Thyroid gland (tissue), 4 donors: Measurements from ENCODE around the gene TBC1D1. TPM values are rescaled to one million over a fixed set of nuclear protein-coding genes. Genes with fewer than 3 reads are reported as not detected.
A peak's percentile ranks its signal among the peaks of the same experiment; 100 is the strongest.
"Not testable (repeated sequence)": the region's sequence is repeated elsewhere in the genome, so short reads cannot be mapped to it uniquely, and the experiment has no call there.

Experiments
- DNase-seq, 2 donors: peaks; one replicate each; pipeline ENCODE4 v3.0.0-alpha.2; 2019
- H3K27ac ChIP-seq, 3 donors: fragments of 200-600 bp; sonication (generic); 1 replicate in 2 of 3; 2 replicates in 1 of 3; pipeline ENCODE4 v1.5.1; 2016 to 2019; ENCODE audit warnings: mild to moderate bottlenecking in 1 of 3, moderate library complexity in 1 of 3
- H3K27me3 ChIP-seq: fragments of 200-600 bp; sonication (generic); one replicate; pipeline ENCODE4 v1.5.1; 2019
- H3K36me3 ChIP-seq, 2 donors: fragments of 200-600 bp; sonication (generic); one replicate each; pipeline ENCODE4 v1.5.1; 2016 to 2019
- H3K4me1 ChIP-seq, 2 donors: fragments of 200-600 bp; sonication (generic); one replicate each; pipeline ENCODE4 v1.5.1; 2017 to 2019
- H3K4me3 ChIP-seq, 3 donors: fragments of 200-600 bp; sonication (generic); replicated peaks in 1 of 3; 1 replicate in 2 of 3; 2 replicates in 1 of 3; pipeline ENCODE4 v1.5.1; 2016; ENCODE audit warnings: mild to moderate bottlenecking in 1 of 3
- H3K9me3 ChIP-seq: fragments of 200-600 bp; sonication (generic); one replicate; pipeline ENCODE4 v1.5.1; 2017
- CTCF ChIP-seq, 6 experiments: fragments of 200-600 bp in 3 of 6; fragments of 450-650 bp in 3 of 6; sonication (generic) in 3 of 6; IDR thresholded peaks; one replicate each; pipeline ENCODE4 v1.5.1; 2016 to 2019; ENCODE audit warnings: antibody characterized with exemption in 6 of 6, mild to moderate bottlenecking in 2 of 6, inconsistent platforms in 1 of 6, moderate library complexity in 1 of 6
- POLR2A ChIP-seq, 2 donors: fragments of 450-650 bp; IDR thresholded peaks; one replicate each; pipeline ENCODE4 v1.6.1; 2017; ENCODE audit warnings: antibody characterized with exemption in 2 of 2, mild to moderate bottlenecking in 2 of 2, moderate library complexity in 1 of 2
- WGBS, 2 donors: methylation state at CpG; one replicate each; pipeline ENCODE4 v1.1.5; 2017; 5-methylcytosine and 5-hydroxymethylcytosine counted together
- intact Hi-C: fragments of 100-400 bp; cut with DNase I; formaldehyde crosslinking; loops from one replicate; pipeline ENCODE4 v1.15.1; 2023
- total RNA-seq, 4 donors: library from RNA; depleted of rRNA; stranded (reverse); fragments of >200 nt; gene quantifications; one replicate each; pipeline ENCODE4 v1.2.3, GENCODE V29; 2016

Gene TBC1D1
- total RNA-seq, 4 donors from 2014 or later = 192 to 284 (median 230) TPM

- intact Hi-C loops = loop anchor here (10.0 kb wide), 1 partner anchor 73 kb away; the partner anchor contains the start of gene TBC1D1
- Histone ChIP-seq H3K4me1 (peaks cover 14 to 36% of the 10 kb centered on the region in 2 donors), H3K4me3 (no peak overlapping the region)
Measured at GRCh38 chr4:37967736-37968135, 76.9 kb downstream of the TBC1D1 start.

DNA sequence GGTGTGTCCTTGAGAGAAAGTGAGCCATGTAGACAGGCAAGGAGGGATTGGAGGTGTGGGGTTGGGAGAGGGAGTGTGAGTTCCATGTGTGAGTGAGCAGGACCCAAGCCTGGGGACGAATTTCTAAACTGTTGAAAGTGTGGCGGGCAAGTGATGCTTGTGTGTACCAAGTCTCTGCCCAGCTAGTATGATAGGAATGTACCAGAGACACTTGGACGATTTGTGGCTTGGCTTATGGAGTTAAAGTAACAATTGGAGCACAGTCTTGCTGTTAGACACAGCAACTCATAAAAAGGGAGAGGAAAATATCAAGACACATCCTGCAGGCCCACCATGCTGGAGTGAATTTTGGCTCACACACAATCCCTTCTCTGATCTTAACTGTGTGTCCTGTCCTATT is 77.9 kb downstream of the TBC1D1 start:
- peaks cover 14 to 36% of the 10 kb centered on the region in 2 donors for H3K4me1 ChIP-seq

More at GRCh38 chr4:37967736-37968135, 76.9 kb downstream of the TBC1D1 start:
- Histone ChIP-seq H3K36me3 (no peaks in the 10 kb centered on the region), H3K27ac (peak overlapping the region in 2 of 3 donors; percentile 45 to 54), H3K9me3 (no peaks in the 10 kb centered on the region), H3K27me3 (no peaks in the 10 kb centered on the region)
- whole genome bisulfite sequencing, 2 donors = 59 to 68% methylated on average over 5 of the region's 5 CpGs
- TF ChIP-seq POLR2A (IDR thresholded peaks at IDR 0.05) = no peak
- no peak for TF ChIP-seq CTCF (IDR thresholded peaks at IDR 0.05)
- DNase-seq = no peak

GRCh38 chr4:37970702-37971101 is 79.8 kb downstream of the TBC1D1 start:
- intact Hi-C loops = no loop called here
- TF ChIP-seq CTCF (IDR thresholded peaks at IDR 0.05) (peak in 3 of 6 experiments; percentile 30 to 45 (median 31)), POLR2A (IDR thresholded peaks at IDR 0.05) (no peak)
- no peak overlapping the region for H3K4me3 ChIP-seq
- H3K9me3 ChIP-seq = no peaks in the 10 kb centered on the region
- H3K4me1 ChIP-seq = peaks cover 5 to 28% of the 10 kb centered on the region in 2 donors
- no peaks in the 10 kb centered on the region for H3K36me3 ChIP-seq
- H3K27me3 ChIP-seq = no peaks in the 10 kb centered on the region
- H3K27ac ChIP-seq = peak overlapping the region in 2 of 3 donors; percentile 45 to 54
- WGBS, 2 donors = 76 to 84% methylated on average over 1 of the region's 1 CpG
- DNase-seq = peak; percentile 59 to 70

More for the DNA sequence above, 77.9 kb downstream of the TBC1D1 start:
- H3K4me3 ChIP-seq = no peak overlapping the region
- 59 to 66% methylated on average over 3 of the region's 3 CpGs for WGBS, 2 donors
- H3K27ac ChIP-seq = no peak overlapping the region
- no peaks in the 10 kb centered on the region for H3K27me3 ChIP-seq
- H3K9me3 ChIP-seq = no peaks in the 10 kb centered on the region
- intact Hi-C loops = loop anchor here (10.0 kb wide), 1 partner anchor 74 kb away; the partner anchor contains the start of gene TBC1D1
- no peak for DNase-seq
- H3K36me3 ChIP-seq = no peaks in the 10 kb centered on the region
- TF ChIP-seq POLR2A (IDR thresholded peaks at IDR 0.05) = no peak
- TF ChIP-seq CTCF (IDR thresholded peaks at IDR 0.05) = no peak

GRCh38 chr4:37971202-37971601 is 80.3 kb downstream of the TBC1D1 start:
- Histone ChIP-seq H3K4me3 (no peak overlapping the region), H3K36me3 (no peaks in the 10 kb centered on the region), H3K27ac (no peak overlapping the region), H3K27me3 (no peaks in the 10 kb centered on the region), H3K9me3 (no peaks in the 10 kb centered on the region), H3K4me1 (peaks cover 5 to 26% of the 10 kb centered on the region in 2 donors)
- intact Hi-C loops = no loop called here
- no peak for DNase-seq
- WGBS, 2 donors = 91 to 93% methylated on average over 4 of the region's 4 CpGs
- TF ChIP-seq CTCF (IDR thresholded peaks at IDR 0.05) = no peak
- no peak for TF ChIP-seq POLR2A (IDR thresholded peaks at IDR 0.05)

DNA sequence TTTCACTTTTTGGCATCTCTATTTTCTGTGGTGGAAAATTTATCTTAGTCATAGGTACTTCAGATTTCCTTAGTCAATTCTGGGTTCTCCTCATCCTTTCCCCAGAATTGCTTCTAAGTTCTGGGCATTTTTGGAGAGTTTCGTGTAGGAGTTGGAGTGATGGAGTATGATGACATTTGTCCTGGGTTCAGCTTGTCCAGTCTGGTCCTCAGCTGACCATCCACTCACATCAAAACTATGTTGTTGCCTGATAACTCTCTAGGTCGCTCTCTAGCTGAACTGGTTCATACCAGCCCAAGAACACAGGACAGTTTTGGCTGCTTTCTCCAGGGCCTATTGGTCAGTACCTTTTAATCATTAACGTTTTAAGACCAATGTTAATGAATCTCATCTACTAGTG is 82.6 kb downstream of the TBC1D1 start:
- Histone ChIP-seq H3K4me1 (peaks cover 4 to 15% of the 10 kb centered on the region in 2 donors), H3K36me3 (no peaks in the 10 kb centered on the region), H3K27me3 (no peaks in the 10 kb centered on the region), H3K9me3 (no peaks in the 10 kb centered on the region), H3K27ac (peak overlapping the region in 1 of 3 donors; percentile 14), H3K4me3 (no peak overlapping the region)
- intact Hi-C loops = no loop called here
- no peak for TF ChIP-seq POLR2A (IDR thresholded peaks at IDR 0.05)
- no peak for TF ChIP-seq CTCF (IDR thresholded peaks at IDR 0.05)
- WGBS, 2 donors = 89 to 90% methylated on average over 3 of the region's 3 CpGs
- DNase-seq = no peak

DNA sequence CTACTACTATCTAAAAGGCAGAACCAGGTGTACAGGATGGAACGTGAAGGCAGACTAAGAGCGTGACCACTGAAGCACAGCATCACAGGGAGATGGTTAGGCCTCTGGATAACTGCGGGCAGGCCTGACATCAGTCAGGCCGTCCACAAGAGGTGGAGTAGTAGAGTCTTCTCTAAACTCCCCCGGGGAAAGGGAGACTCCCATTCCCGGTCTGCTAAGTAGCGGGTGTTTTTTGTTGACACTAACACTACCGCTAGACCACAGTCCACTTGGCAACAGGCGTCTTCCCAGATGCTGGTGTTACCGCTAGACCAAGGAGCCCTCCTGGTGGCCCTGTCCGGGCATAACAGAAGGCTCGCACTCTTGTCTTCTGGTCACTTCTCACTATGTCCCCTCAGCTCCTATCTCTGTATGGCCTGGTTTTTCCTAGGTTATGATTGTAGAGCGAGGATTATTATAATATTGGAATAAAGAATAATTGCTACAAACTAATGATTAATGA is 84.5 kb downstream of the TBC1D1 start:
- not testable (repeated sequence) for H3K9me3 ChIP-seq, H3K36me3 ChIP-seq, H3K4me3 ChIP-seq, DNase-seq, H3K27me3 ChIP-seq, H3K27ac ChIP-seq
- peaks cover 10 to 23% of the 10 kb centered on the region in 2 donors for H3K4me1 ChIP-seq
- WGBS, 2 donors = 92 to 94% methylated on average over 13 of the region's 13 CpGs
- intact Hi-C loops = loop anchor here (5.0 kb wide), 1 partner anchor 42 kb away; no protein-coding TSS in a partner anchor
